Measurements from ENCODE around the gene MUS81. TPM values are rescaled to one million over a fixed set of nuclear protein-coding genes. Genes with fewer than 3 reads are reported as not detected.

MUS81 gene
- total and polyA plus RNA-seq, 10 of the 15 experiments (the other 5 are each of a cell fraction or from before 2014, with no cell fraction given) = 11.8 to 76.1 (median 48.4) TPM

DNA sequence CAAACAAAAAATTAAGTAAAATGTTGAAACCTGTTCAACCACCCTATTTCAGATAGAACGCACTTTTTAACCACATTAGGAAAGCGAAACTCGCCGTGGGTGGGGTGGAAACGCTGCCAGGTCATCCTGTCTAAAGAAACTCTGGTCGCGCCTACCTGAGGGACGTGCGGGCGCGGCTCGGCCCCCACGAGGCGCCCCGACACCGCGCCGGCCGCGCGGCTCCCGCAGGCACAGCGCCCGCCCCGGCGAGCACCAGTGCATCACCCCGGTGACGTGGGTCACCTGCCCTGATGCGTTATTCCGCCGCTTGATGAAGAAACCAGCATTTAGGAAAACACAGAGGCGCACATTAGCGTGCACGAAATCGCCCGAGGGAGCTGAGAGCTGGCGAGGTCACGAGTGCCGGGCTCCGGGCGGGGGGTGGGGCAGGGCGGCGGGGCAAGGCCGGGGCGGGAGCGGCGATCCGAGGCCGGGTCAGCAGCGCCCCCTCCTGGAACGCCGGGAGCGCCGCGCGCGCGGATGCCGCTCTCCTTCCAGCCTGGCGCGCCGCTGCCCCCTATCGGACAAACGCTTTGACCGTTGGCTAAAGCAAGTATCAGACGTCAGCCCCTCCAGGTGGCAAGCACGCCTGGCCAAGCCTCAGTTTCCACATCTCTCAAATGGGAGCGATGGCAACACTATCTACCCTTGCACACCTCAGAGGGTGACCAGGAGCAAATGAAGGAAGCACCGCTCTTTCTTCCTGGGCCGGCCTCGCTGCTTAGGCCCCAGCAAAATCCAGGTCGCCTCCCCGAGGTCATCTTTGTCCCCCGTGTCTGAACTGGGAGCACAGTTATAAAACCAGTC, 42.2 kb upstream of the MUS81 start (continued):
- TF ChIP-seq ZNF687 (IDR thresholded peaks at IDR 0.05) (peak; percentile 71), MXI1 (IDR thresholded peaks at IDR 0.05; ENCODE audit: low read depth, low read length) (peak; percentile 26; the same call in 1 of the 2 replicates), TCF12 (IDR thresholded peaks at IDR 0.05; ENCODE audit: low read depth, low read length) (peak; percentile 38; the same call in 1 of the 2 replicates), SRF (IDR thresholded peaks at IDR 0.05; ENCODE audit: low read depth in 2 of 2, low read length in 2 of 2) (no peak), RAD51 (IDR thresholded peaks at IDR 0.05) (no peak), SMAD5 (IDR thresholded peaks at IDR 0.05; ENCODE audit: low read depth) (no peak), EED (IDR thresholded peaks at IDR 0.05; ENCODE audit: low read depth) (no peak), NR2F1 (conservative IDR thresholded peaks at IDR 0.05) (peak; percentile 79), SIN3A (IDR thresholded peaks at IDR 0.05; ENCODE audit: low read depth, low read length) (0 out of 2 replicates have a peak, but pooled peaks have one; percentile 35), ZBED1 (IDR thresholded peaks at IDR 0.05; ENCODE audit: borderline replicate concordance) (no peak), ZNF274 (IDR thresholded peaks at IDR 0.05; ENCODE audit: insufficient read depth, insufficient read length) (no peak), BRCA1 (IDR thresholded peaks at IDR 0.05; ENCODE audit: low read depth, low read length) (no peak), EZH2 (IDR thresholded peaks at IDR 0.05; ENCODE audit: borderline replicate concordance, control insufficient read depth, low read depth, low read length) (no peak), POLR2AphosphoS5 (IDR thresholded peaks at IDR 0.05; ENCODE audit: low read length) (no peak), IKZF1 (conservative IDR thresholded peaks at IDR 0.05) (peak; percentile 87), CBX3 (IDR thresholded peaks at IDR 0.05; ENCODE audit: borderline replicate concordance, low read depth) (no peak), CBX5 (IDR thresholded peaks at IDR 0.05; ENCODE audit: low read depth) (no peak), ZZZ3 (IDR thresholded peaks at IDR 0.05; ENCODE audit: control insufficient read depth, insufficient read length, low read depth) (no peak)
- TF ChIP-seq, protein P1, sequence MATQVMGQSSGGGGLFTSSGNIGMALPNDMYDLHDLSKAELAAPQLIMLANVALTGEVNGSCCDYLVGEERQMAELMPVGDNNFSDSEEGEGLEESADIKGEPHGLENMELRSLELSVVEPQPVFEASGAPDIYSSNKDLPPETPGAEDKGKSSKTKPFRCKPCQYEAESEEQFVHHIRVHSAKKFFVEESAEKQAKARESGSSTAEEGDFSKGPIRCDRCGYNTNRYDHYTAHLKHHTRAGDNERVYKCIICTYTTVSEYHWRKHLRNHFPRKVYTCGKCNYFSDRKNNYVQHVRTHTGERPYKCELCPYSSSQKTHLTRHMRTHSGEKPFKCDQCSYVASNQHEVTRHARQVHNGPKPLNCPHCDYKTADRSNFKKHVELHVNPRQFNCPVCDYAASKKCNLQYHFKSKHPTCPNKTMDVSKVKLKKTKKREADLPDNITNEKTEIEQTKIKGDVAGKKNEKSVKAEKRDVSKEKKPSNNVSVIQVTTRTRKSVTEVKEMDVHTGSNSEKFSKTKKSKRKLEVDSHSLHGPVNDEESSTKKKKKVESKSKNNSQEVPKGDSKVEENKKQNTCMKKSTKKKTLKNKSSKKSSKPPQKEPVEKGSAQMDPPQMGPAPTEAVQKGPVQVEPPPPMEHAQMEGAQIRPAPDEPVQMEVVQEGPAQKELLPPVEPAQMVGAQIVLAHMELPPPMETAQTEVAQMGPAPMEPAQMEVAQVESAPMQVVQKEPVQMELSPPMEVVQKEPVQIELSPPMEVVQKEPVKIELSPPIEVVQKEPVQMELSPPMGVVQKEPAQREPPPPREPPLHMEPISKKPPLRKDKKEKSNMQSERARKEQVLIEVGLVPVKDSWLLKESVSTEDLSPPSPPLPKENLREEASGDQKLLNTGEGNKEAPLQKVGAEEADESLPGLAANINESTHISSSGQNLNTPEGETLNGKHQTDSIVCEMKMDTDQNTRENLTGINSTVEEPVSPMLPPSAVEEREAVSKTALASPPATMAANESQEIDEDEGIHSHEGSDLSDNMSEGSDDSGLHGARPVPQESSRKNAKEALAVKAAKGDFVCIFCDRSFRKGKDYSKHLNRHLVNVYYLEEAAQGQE (IDR thresholded peaks at IDR 0.05; ENCODE audit: low read depth, low read length) = no peak
- TF ChIP-seq, protein P2, sequence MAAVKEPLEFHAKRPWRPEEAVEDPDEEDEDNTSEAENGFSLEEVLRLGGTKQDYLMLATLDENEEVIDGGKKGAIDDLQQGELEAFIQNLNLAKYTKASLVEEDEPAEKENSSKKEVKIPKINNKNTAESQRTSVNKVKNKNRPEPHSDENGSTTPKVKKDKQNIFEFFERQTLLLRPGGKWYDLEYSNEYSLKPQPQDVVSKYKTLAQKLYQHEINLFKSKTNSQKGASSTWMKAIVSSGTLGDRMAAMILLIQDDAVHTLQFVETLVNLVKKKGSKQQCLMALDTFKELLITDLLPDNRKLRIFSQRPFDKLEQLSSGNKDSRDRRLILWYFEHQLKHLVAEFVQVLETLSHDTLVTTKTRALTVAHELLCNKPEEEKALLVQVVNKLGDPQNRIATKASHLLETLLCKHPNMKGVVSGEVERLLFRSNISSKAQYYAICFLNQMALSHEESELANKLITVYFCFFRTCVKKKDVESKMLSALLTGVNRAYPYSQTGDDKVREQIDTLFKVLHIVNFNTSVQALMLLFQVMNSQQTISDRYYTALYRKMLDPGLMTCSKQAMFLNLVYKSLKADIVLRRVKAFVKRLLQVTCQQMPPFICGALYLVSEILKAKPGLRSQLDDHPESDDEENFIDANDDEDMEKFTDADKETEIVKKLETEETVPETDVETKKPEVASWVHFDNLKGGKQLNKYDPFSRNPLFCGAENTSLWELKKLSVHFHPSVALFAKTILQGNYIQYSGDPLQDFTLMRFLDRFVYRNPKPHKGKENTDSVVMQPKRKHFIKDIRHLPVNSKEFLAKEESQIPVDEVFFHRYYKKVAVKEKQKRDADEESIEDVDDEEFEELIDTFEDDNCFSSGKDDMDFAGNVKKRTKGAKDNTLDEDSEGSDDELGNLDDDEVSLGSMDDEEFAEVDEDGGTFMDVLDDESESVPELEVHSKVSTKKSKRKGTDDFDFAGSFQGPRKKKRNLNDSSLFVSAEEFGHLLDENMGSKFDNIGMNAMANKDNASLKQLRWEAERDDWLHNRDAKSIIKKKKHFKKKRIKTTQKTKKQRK (IDR thresholded peaks at IDR 0.05; ENCODE audit: low read depth, low read length) = no peak
